GM18505 (cell line): ENCODE measurements around the gene PRKCE.

Source experiments
- ATAC-seq: cut with Tn5 transposase; IDR thresholded peaks from one replicate; pipeline ENCODE4 v1.9.1; 2021; ENCODE audit not compliant: unreplicated experiment
- POLR2A ChIP-seq: IDR thresholded peaks from 4 replicates; pipeline ENCODE4 v1.6.1; 2011; ENCODE audit warnings: borderline replicate concordance; ENCODE audit not compliant: insufficient read depth, insufficient read length; ENCODE audit errors: extremely low read depth

The PRKCE gene

GRCh38 chr2:45814488-45814887 is 163.0 kb downstream of the PRKCE start:
- ATAC-seq, result no peak
- no peak for TF ChIP-seq POLR2A

GRCh38 chr2:45814951-45815621 is 163.6 kb downstream of the PRKCE start:
- no peak for TF ChIP-seq POLR2A
- ATAC-seq, result no peak

DNA sequence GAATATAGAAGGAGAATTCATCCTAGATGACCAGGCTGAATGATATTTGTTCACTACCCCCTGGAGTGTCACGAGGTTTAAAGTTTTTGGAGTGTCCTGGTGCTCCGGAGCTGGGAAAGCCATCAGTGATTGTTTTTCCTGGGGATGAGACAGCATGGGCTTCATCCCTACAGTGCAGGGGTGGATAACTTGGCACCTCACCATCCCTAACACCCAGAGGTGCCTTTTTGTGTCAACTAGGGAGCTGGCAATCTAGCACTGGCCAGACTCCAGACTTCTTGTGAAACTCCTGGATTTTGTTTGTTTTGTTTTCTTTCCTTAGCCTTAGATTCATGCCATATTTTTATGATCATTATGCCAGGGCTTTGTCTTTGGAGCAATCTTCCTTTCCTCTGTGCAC is 164.8 kb downstream of the PRKCE start:
- no peak for TF ChIP-seq POLR2A
- no peak for ATAC-seq

GRCh38 chr2:45818591-45818990 is 167.1 kb downstream of the PRKCE start:
- TF ChIP-seq POLR2A, result no peak
- ATAC-seq, result no peak

DNA sequence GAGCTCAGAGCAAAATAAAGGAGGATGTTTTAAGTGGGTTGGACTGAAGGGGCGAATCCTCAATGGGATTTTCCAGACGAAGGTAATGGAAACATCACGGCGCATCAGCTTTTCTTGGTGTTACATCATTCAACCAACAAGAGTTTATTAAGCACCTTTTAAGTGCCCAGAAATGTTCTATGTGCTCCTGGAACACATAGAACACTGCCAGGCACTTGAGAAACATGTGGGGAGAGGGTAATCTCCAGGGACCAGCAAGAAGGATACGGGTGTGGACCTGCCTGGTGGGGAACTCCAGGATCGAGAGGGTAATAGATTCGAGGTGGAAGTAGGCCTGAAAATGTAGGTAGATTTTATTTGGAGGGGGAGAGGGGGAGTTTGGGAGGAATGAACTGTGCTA is 168.6 kb downstream of the PRKCE start:
- ATAC-seq, result no peak
- no peak for TF ChIP-seq POLR2A

GRCh38 chr2:45821558-45822271 is 170.2 kb downstream of the PRKCE start:
- ATAC-seq, result no peak
- TF ChIP-seq POLR2A, result no peak

GRCh38 chr2:45822272-45822630 is 170.8 kb downstream of the PRKCE start:
- ATAC-seq, result no peak
- TF ChIP-seq POLR2A, result no peak

DNA sequence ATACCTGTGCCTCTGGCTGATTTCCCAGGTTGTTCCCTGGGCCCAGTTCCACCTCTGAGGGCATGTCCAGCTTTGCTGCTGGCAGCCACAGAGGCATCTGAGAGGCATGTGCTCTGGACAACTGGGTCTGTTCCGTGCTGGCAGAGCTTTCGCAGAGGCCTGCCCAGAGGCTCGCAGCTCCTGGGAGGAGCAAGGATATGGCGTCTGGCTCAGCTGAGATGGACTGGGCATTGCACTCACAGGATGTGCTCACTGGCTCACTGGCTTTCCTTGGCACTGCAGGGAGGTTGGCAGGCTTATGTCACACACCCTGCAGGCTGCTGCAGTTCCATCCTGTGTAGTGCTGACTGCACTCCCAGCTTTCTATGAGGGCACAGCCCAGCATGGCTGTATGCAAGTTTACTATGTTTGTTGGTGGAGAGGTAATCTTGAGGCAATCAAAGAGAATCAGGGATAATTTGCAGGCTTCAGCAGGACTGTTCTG is 172.3 kb downstream of the PRKCE start:
- ATAC-seq, result no peak
- no peak for TF ChIP-seq POLR2A

GRCh38 chr2:45825001-45825651 is 173.7 kb downstream of the PRKCE start:
- ATAC-seq, result no peak
- no peak for TF ChIP-seq POLR2A

GRCh38 chr2:45826460-45826859 is 175.0 kb downstream of the PRKCE start:
- ATAC-seq, result no peak
- TF ChIP-seq POLR2A, result no peak

GRCh38 chr2:45826884-45827635 is 175.6 kb downstream of the PRKCE start:
- ATAC-seq, result no peak

GRCh38 chr2:45830322-45830721 is 178.8 kb downstream of the PRKCE start:
- TF ChIP-seq POLR2A, result no peak
- ATAC-seq, result no peak

More at GRCh38 chr2:45826884-45827635, 175.6 kb downstream of the PRKCE start:
- no peak for TF ChIP-seq POLR2A

DNA sequence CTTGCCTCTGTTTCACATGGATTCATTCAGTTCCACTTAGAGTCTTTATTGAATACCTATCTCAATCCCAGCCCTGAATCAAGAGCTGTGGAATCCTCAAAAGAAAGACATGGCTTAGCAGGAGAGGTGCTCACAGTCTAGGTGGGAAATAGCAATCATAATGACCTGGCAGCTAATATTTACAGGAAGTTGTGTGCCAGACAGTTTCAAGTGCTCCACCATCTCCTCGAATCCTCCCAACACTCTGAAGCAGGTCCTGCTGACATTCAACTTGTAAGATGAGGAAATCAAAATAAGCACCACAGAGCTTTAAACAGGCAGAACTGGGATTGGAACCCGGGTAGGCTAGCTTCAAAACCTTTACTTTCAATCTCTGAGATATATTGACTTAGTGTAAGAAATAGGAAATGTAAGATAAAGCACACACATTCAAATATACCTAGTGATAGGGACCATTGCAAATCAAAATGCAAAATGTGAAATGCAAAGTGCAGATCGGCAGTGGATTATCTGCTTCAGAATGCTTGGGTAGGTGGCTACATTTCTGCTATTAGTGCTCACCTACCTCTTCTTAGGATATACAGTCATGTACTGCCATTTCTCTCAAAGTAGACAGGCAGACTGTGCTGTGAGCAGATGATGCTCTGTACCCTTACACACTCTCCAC is 182.0 kb downstream of the PRKCE start:
- ATAC-seq, result peak; percentile 23

More for the DNA sequence above, 182.0 kb downstream of the PRKCE start:
- TF ChIP-seq POLR2A, result no peak
